SJCRH30 (cell line): ENCODE measurements around the gene SIDT2. TPM values are rescaled to one million over a fixed set of nuclear protein-coding genes. Genes with fewer than 3 reads are reported as not detected.

Experiments used
- DNase-seq, 2 experiments: peaks; one replicate each; pipeline ENCODE4 v3.0.0-alpha.2; 2015 to 2020
- H3K27ac ChIP-seq: fragments of 250-450 bp; sonication (Bioruptor Pico); 2 replicates; pipeline ENCODE4 v1.5.1; 2020; ENCODE audit warnings: mild to moderate bottlenecking, moderate library complexity
- H3K27me3 ChIP-seq: fragments of 250-450 bp; sonication (Bioruptor Pico); 2 replicates; pipeline ENCODE4 v1.5.1; 2020; ENCODE audit warnings: mild to moderate bottlenecking, moderate library complexity
- H3K36me3 ChIP-seq: fragments of 250-450 bp; sonication (Bioruptor Pico); 2 replicates; pipeline ENCODE4 v1.5.1; 2020; ENCODE audit warnings: mild to moderate bottlenecking, moderate library complexity
- H3K4me1 ChIP-seq: fragments of 250-450 bp; sonication (Bioruptor Pico); 2 replicates; pipeline ENCODE4 v1.5.1; 2020; ENCODE audit warnings: mild to moderate bottlenecking, moderate library complexity
- H3K4me3 ChIP-seq: fragments of 250-450 bp; sonication (Bioruptor Pico); 2 replicates; pipeline ENCODE4 v1.5.1; 2020; ENCODE audit warnings: mild to moderate bottlenecking, moderate library complexity
- H3K9me3 ChIP-seq: fragments of 250-450 bp; sonication (Bioruptor Pico); replicated peaks from 2 replicates; pipeline ENCODE4 v1.5.1; 2020; ENCODE audit warnings: mild to moderate bottlenecking, moderate library complexity
- total RNA-seq: library from RNA; depleted of rRNA; stranded (reverse); fragments of >200 nt; shearing (Covaris generic); gene quantifications from 2 replicates; pipeline ENCODE4 v1.2.3, GENCODE V29; 2014

SIDT2 gene
- total RNA-seq, 1 experiment from 2014 or later = 13.7 TPM

- no peak overlapping the region for H3K4me3 ChIP-seq
- peaks cover 7% of the 10 kb centered on the region; the same call in 1 of the 2 replicates for H3K36me3 ChIP-seq
- H3K4me1 ChIP-seq = no peaks in the 10 kb centered on the region
- no peak overlapping the region for H3K27ac ChIP-seq
- H3K9me3 ChIP-seq = no peaks in the 10 kb centered on the region
- no peak for DNase-seq
- H3K27me3 ChIP-seq = no peaks in the 10 kb centered on the region
These were observed 18.7 kb upstream of the SIDT2 start for GRCh38 chr11:117159892-117160291.

GRCh38 chr11:117160826-117161225 is 17.7 kb upstream of the SIDT2 start:
- Histone ChIP-seq H3K4me3 (no peak overlapping the region), H3K27me3 (no peaks in the 10 kb centered on the region), H3K9me3 (no peaks in the 10 kb centered on the region), H3K27ac (no peak overlapping the region), H3K36me3 (peaks cover 7% of the 10 kb centered on the region; the same call in 1 of the 2 replicates), H3K4me1 (no peaks in the 10 kb centered on the region)
- DNase-seq = no peak

GRCh38 chr11:117166491-117166890 is 12.1 kb upstream of the SIDT2 start:
- no peak overlapping the region for H3K27ac ChIP-seq
- no peaks in the 10 kb centered on the region for H3K4me1 ChIP-seq
- no peak overlapping the region for H3K4me3 ChIP-seq
- peaks cover 21% of the 10 kb centered on the region; the same call in 1 of the 2 replicates for H3K36me3 ChIP-seq
- DNase-seq = no peak
- H3K27me3 ChIP-seq = no peaks in the 10 kb centered on the region
- H3K9me3 ChIP-seq = no peaks in the 10 kb centered on the region

- no peak for DNase-seq
- Histone ChIP-seq H3K27me3 (no peaks in the 10 kb centered on the region), H3K27ac (no peak overlapping the region), H3K4me1 (no peaks in the 10 kb centered on the region), H3K9me3 (no peaks in the 10 kb centered on the region), H3K4me3 (no peak overlapping the region), H3K36me3 (peaks cover 20% of the 10 kb centered on the region; the same call in 1 of the 2 replicates)
These were observed 8.8 kb upstream of the SIDT2 start for GRCh38 chr11:117169736-117170135.

GRCh38 chr11:117170210-117170609 is 8.3 kb upstream of the SIDT2 start:
- Histone ChIP-seq H3K4me3 (no peak overlapping the region), H3K27me3 (no peaks in the 10 kb centered on the region), H3K4me1 (no peaks in the 10 kb centered on the region), H3K9me3 (no peaks in the 10 kb centered on the region), H3K36me3 (peaks cover 20% of the 10 kb centered on the region; the same call in 1 of the 2 replicates), H3K27ac (no peak overlapping the region)
- no peak for DNase-seq

- H3K27me3 ChIP-seq = no peaks in the 10 kb centered on the region
- H3K27ac ChIP-seq = no peak overlapping the region
- H3K4me1 ChIP-seq = no peaks in the 10 kb centered on the region
- DNase-seq = no peak
- no peaks in the 10 kb centered on the region for H3K9me3 ChIP-seq
- H3K36me3 ChIP-seq = peaks cover 20% of the 10 kb centered on the region; the same call in 1 of the 2 replicates
- no peak overlapping the region for H3K4me3 ChIP-seq
These were observed 7.5 kb upstream of the SIDT2 start for GRCh38 chr11:117171007-117171403.

GRCh38 chr11:117171404-117172061 is 7.0 kb upstream of the SIDT2 start:
- DNase-seq = no peak
- Histone ChIP-seq H3K36me3 (peaks cover 19% of the 10 kb centered on the region; the same call in 1 of the 2 replicates), H3K9me3 (no peaks in the 10 kb centered on the region), H3K27me3 (no peaks in the 10 kb centered on the region), H3K4me3 (no peak overlapping the region), H3K27ac (no peak overlapping the region), H3K4me1 (no peaks in the 10 kb centered on the region)

GRCh38 chr11:117172724-117173421 is 5.7 kb upstream of the SIDT2 start:
- no peak overlapping the region for H3K27ac ChIP-seq
- DNase-seq = peak in 1 of 2 experiments; percentile 30

GRCh38 chr11:117175104-117175503 is 3.4 kb upstream of the SIDT2 start:
- Histone ChIP-seq H3K27me3 (no peaks in the 10 kb centered on the region), H3K9me3 (no peaks in the 10 kb centered on the region), H3K4me1 (peaks cover 4% of the 10 kb centered on the region), H3K4me3 (no peak overlapping the region), H3K36me3 (peaks cover 5% of the 10 kb centered on the region; the same call in 1 of the 2 replicates), H3K27ac (no peak overlapping the region)
- no peak for DNase-seq

More at GRCh38 chr11:117172724-117173421, 5.7 kb upstream of the SIDT2 start:
- Histone ChIP-seq H3K36me3 (peaks cover 15% of the 10 kb centered on the region; the same call in 1 of the 2 replicates), H3K4me1 (peaks cover 4% of the 10 kb centered on the region; the same call in 1 of the 2 replicates), H3K4me3 (no peak overlapping the region), H3K27me3 (no peaks in the 10 kb centered on the region), H3K9me3 (no peaks in the 10 kb centered on the region)

- no peaks in the 10 kb centered on the region for H3K9me3 ChIP-seq
- no peak overlapping the region for H3K27ac ChIP-seq
- DNase-seq = no peak
- peaks cover 3% of the 10 kb centered on the region; the same call in 1 of the 2 replicates for H3K36me3 ChIP-seq
- peaks cover 7% of the 10 kb centered on the region for H3K4me1 ChIP-seq
- H3K4me3 ChIP-seq = no peak overlapping the region
- no peaks in the 10 kb centered on the region for H3K27me3 ChIP-seq
These were observed 2.8 kb upstream of the SIDT2 start for GRCh38 chr11:117175781-117176180.

- Histone ChIP-seq H3K4me1 (peaks cover 10% of the 10 kb centered on the region), H3K4me3 (no peak overlapping the region), H3K27ac (no peak overlapping the region), H3K36me3 (no peaks in the 10 kb centered on the region), H3K27me3 (no peaks in the 10 kb centered on the region), H3K9me3 (no peaks in the 10 kb centered on the region)
- no peak for DNase-seq
These were observed 2.4 kb upstream of the SIDT2 start for GRCh38 chr11:117176186-117176585.

- peak overlapping the region; percentile 82 for H3K4me3 ChIP-seq
- H3K9me3 ChIP-seq = no peaks in the 10 kb centered on the region
- H3K36me3 ChIP-seq = no peaks in the 10 kb centered on the region
- H3K27ac ChIP-seq = no peak overlapping the region; the same call in 1 of the 2 replicates
- H3K27me3 ChIP-seq = no peaks in the 10 kb centered on the region
- peaks cover 10% of the 10 kb centered on the region for H3K4me1 ChIP-seq
- DNase-seq = no peak
These were observed 871 bp upstream of the SIDT2 start for GRCh38 chr11:117177534-117178209.

GRCh38 chr11:117179048-117179999 is 781 bp downstream of the SIDT2 start:
- H3K4me3 ChIP-seq = peak overlapping the region; percentile 82
- peaks cover 10% of the 10 kb centered on the region for H3K4me1 ChIP-seq
- H3K9me3 ChIP-seq = no peaks in the 10 kb centered on the region
- peak overlapping the region; percentile 88 for H3K27ac ChIP-seq
- H3K27me3 ChIP-seq = no peaks in the 10 kb centered on the region
- no peaks in the 10 kb centered on the region for H3K36me3 ChIP-seq
- peak; percentile 73 to 81 for DNase-seq

- H3K27ac ChIP-seq = peak overlapping the region; percentile 88
- no peaks in the 10 kb centered on the region for H3K9me3 ChIP-seq
- peak overlapping the region; percentile 82 for H3K4me3 ChIP-seq
- H3K4me1 ChIP-seq = peaks cover 10% of the 10 kb centered on the region
- peak; percentile 56 to 76 for DNase-seq
- H3K36me3 ChIP-seq = no peaks in the 10 kb centered on the region
- no peaks in the 10 kb centered on the region for H3K27me3 ChIP-seq
These were observed 1.5 kb downstream of the SIDT2 start for GRCh38 chr11:117180020-117180419.
